MCF 10A (cell line): Measurements from ENCODE around the gene KNSTRN. TPM values are rescaled to one million over a fixed set of nuclear protein-coding genes. Genes with fewer than 3 reads are reported as not detected.

Source experiments
- BruUV-seq: library from RNA; stranded (reverse); fragments of 400-500 nt; replicated peaks from 2 replicates; lab custom pipeline; 2021; lab: Mats Ljungman, UMichigan
- CTCF ChIA-PET: fragments of 300-600 bp; sonication (Branson Sonifier 250); formaldehyde crosslinking; extraction: SDS; loops from one replicate; lab custom pipeline; 2021; ENCODE audit warnings: antibody characterized with exemption, inconsistent platforms; lab: Yijun Ruan, JAX
- POLR2A ChIA-PET: fragments of 300-600, 350-650 bp; sonication (Branson Sonifier 250); formaldehyde crosslinking; extraction: SDS; loops from one replicate; lab custom pipeline; 2020; ENCODE audit warnings: antibody characterized with exemption, inconsistent platforms; lab: Yijun Ruan, JAX
- DNase-seq: peaks from one replicate; pipeline ENCODE4 v3.0.0-alpha.2; 2018; ENCODE audit not compliant: unreplicated experiment
- H3K27ac Mint-ChIP-seq: one replicate; pipeline ENCODE4 v1.8.0; 2022; ENCODE audit warnings: mild to moderate bottlenecking, low read depth, mixed read lengths; ENCODE audit not compliant: unreplicated experiment
- H3K27me3 Mint-ChIP-seq: one replicate; pipeline ENCODE4 v1.8.0; 2022; ENCODE audit warnings: mixed read lengths; ENCODE audit not compliant: insufficient read depth, unreplicated experiment
- H3K36me3 Mint-ChIP-seq: one replicate; pipeline ENCODE4 v1.8.0; 2022; ENCODE audit warnings: mild to moderate bottlenecking, moderate library complexity, mixed read lengths; ENCODE audit not compliant: insufficient read depth, unreplicated experiment
- H3K4me1 Mint-ChIP-seq: one replicate; pipeline ENCODE4 v1.8.0; 2022; ENCODE audit warnings: mixed read lengths; ENCODE audit not compliant: insufficient read depth, unreplicated experiment
- H3K4me3 Mint-ChIP-seq: one replicate; pipeline ENCODE4 v1.8.0; 2022; ENCODE audit warnings: mild to moderate bottlenecking, moderate library complexity, mixed read lengths; ENCODE audit not compliant: unreplicated experiment
- H3K9me3 Mint-ChIP-seq: one replicate; pipeline ENCODE4 v1.8.0; 2022; ENCODE audit warnings: mixed read lengths; ENCODE audit not compliant: unreplicated experiment
- CTCF ChIP-seq: fragments of 200-600 bp; IDR thresholded peaks from one replicate; pipeline ENCODE4 v1.8.0; 2022; ENCODE audit warnings: antibody characterized with exemption, mild to moderate bottlenecking; ENCODE audit not compliant: unreplicated experiment
- intact Hi-C: fragments of 100-400 bp; cut with micrococcal nuclease; formaldehyde crosslinking; loops from 2 replicates; pipeline ENCODE4 v1.14.1; 2022
- total RNA-seq: library from RNA; stranded (reverse); gene quantifications from 2 replicates; pipeline ENCODE4 v1.2.3, GENCODE V29; 2022

KNSTRN gene
- total RNA-seq, 1 experiment from 2014 or later = 47.4 TPM

- peaks cover 6% of the 10 kb centered on the region for H3K36me3 Mint-ChIP-seq
- H3K27me3 Mint-ChIP-seq = no peaks in the 10 kb centered on the region
- CTCF ChIA-PET = interaction anchor here (0.6 to 3.5 kb wide), 5 partner anchors 13 to 312 kb away, joined by 3 to 25 read pairs (median 4); no protein-coding TSS in a partner anchor
- TF ChIP-seq CTCF = no peak
- H3K27ac Mint-ChIP-seq = peak overlapping the region; percentile 89
- H3K4me1 Mint-ChIP-seq = peaks cover 25% of the 10 kb centered on the region
- POLR2A ChIA-PET = interaction anchor here (0.6 to 3.1 kb wide), 8 partner anchors 14 to 1028 kb away, joined by 3 to 31 read pairs (median 3); partner anchors contain the start of genes CCDC9B and IVD
- BruUV-seq = no TSS peak
- DNase-seq = no peak
- no peaks in the 10 kb centered on the region for H3K9me3 Mint-ChIP-seq
- intact Hi-C loops = no loop called here
- H3K4me3 Mint-ChIP-seq = no peak overlapping the region
Measured at GRCh38 chr15:40381818-40382529, 547 bp upstream of the KNSTRN start.

- BruUV-seq = no TSS peak
- peaks cover 25% of the 10 kb centered on the region for H3K4me1 Mint-ChIP-seq
- intact Hi-C loops = no loop called here
- ChIA-PET CTCF (interaction anchor here (0.6 to 1.4 kb wide), 6 partner anchors 19 to 77 kb away, joined by 3 to 5 read pairs (median 3); no protein-coding TSS in a partner anchor), POLR2A (interaction anchor here (4.9 kb wide), 1 partner anchor 19 kb away, joined by 38 read pairs; the partner anchor contains the start of gene IVD)
- TF ChIP-seq CTCF = no peak
- DNase-seq = no peak
- peak overlapping the region; percentile 19 for H3K27ac Mint-ChIP-seq
- H3K4me3 Mint-ChIP-seq = no peak overlapping the region
- H3K36me3 Mint-ChIP-seq = peaks cover 41% of the 10 kb centered on the region
- no peaks in the 10 kb centered on the region for H3K9me3 Mint-ChIP-seq
- H3K27me3 Mint-ChIP-seq = no peaks in the 10 kb centered on the region
Measured at GRCh38 chr15:40386480-40386879, 4.0 kb downstream of the KNSTRN start.

- H3K27me3 Mint-ChIP-seq = no peaks in the 10 kb centered on the region
- CTCF ChIA-PET = interaction anchor here (0.6 to 1.5 kb wide), 8 partner anchors 8 to 132 kb away, joined by 3 to 5 read pairs (median 5); partner anchors contain the start of gene IVD
- H3K4me1 Mint-ChIP-seq = peaks cover 21% of the 10 kb centered on the region
- no TSS peak for BruUV-seq
- no peaks in the 10 kb centered on the region for H3K9me3 Mint-ChIP-seq
- intact Hi-C loops = no loop called here
- no peak for TF ChIP-seq CTCF
- POLR2A ChIA-PET = interaction anchor here (0.6 to 4.9 kb wide), 10 partner anchors 9 to 845 kb away, joined by 3 to 38 read pairs (median 4); partner anchors contain the start of genes IVD and RPUSD2
- peak; percentile 96 for DNase-seq
- peaks cover 58% of the 10 kb centered on the region for H3K36me3 Mint-ChIP-seq
- no peak overlapping the region for H3K4me3 Mint-ChIP-seq
- peak overlapping the region; percentile 49 for H3K27ac Mint-ChIP-seq
Measured at GRCh38 chr15:40388941-40389823, 6.7 kb downstream of the KNSTRN start.
